ENCODE results near the gene MTRR.
A peak's percentile ranks its signal among the peaks of the same experiment; 100 is the strongest.
"Not testable (repeated sequence)": the region's sequence is repeated elsewhere in the genome, so short reads cannot be mapped to it uniquely, and the experiment has no call there.

The MTRR gene

DNA sequence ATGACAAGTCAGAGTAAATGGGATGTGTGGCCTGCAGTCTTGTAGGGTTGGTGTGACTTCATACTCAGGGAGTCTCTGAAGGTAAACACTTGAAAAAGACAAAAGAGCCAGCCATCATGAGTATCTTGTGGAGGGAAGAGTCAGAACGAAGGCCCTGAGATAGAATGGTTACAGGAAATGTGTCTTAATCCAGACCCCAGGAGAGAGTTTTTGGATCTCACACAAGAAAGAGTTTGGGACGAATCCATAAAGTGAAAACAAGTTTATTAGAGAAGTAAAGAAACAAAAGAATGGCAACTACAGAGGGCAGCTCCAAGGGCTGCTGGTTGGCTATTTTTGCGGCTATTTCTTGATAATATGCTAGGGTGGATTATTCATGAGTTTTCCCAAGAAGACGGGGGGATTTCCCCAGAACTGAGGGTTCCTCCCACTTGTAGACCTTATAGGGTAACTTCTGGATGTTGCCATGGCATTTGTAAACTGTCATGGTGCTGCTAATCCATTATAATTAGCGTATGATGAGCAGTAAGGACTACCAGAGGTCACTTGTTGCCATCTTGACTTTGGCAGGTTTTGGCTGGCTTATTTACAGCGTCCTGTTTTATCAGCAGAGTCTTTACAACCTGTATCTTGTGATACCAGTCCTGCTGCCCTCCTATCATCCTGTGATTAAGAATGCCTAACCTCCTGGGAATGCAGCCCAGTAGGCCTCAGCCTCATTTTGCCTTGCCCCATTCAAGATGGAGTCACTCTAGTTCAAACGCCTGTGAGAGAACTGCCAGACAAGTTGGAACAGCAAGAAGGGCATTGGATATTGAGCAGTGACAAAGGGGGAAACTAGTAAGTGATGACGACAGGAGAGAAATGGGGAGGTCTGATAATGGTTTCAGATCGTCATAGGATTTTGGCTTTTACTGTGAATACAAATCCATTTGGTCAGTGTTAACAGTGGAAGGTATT lies 34.0 kb downstream of the MTRR start:
- DNase-seq, result no peak

DNA sequence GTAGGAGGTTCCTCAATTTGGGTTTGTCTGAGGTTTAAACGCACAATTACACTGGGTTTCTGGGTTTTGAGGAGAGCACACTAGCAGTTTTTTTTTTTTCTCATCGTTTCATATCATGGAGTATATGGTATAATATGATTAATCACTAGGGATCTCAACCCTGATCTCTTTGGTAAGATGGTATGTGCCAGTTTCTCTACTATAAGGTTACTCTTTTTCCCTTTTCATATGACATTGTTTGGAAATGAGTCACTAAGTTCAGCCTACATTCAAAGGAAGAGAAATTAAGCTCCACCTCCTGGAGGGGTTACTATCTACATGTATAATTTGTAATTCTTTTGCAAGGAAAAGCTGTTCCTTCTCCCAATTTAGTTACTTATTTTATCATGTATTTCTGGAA lies 35.2 kb downstream of the MTRR start:
- DNase-seq, result no peak

DNA sequence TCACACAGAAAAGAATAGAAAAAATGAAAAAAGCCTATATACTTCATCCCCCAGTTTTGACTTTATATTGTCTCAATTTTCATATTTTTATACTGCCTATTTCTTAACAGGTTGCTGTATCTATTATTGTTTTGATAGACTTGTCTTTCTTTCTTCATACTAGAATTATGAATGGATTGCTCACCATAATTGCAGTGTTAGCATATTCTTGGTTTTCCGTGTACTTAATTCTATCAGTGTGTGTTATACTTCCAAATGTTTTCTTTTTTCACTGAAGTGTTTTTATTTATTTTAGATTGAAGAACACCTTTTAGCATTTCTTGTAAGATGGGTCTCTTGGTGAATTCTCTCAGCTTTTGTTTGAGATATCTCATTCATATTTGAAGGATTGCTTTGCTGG lies 38.7 kb downstream of the MTRR start:
- DNase-seq, result no peak

GRCh38 chr5:7908317-7908716 lies 39.4 kb downstream of the MTRR start:
- no peak for DNase-seq

DNA sequence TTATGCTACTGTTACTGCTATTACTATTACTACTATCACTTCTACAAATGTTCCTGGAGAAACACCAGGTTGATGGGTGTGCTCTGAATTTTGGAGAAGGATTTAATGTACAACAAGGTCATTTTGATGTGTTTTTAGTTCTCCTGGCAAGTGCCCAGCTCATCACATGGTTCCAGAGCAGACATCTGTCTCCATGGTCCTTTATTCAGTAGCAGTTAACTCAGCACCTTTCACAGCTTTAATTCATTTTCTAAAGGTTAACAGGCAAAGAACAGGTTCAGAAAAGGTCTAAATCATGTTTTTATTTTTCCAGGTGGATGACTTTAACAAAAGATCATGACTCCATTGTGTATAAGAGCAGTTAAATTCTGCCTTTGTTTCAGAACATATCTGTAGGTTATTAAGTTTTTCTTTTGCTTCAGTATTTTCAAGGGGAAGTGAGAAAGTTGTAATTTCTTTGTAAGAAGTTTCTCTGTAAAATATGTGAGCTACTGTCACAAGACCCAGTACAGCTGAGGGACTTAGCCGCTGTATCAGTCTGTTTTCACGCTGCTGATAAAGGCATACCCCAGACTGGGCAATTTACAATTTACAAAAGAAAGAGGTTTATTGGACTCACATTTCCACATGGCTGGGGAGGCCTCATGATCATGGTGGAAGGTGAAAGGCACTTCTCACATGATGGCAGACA lies 41.9 kb downstream of the MTRR start:
- no peak for DNase-seq

DNA sequence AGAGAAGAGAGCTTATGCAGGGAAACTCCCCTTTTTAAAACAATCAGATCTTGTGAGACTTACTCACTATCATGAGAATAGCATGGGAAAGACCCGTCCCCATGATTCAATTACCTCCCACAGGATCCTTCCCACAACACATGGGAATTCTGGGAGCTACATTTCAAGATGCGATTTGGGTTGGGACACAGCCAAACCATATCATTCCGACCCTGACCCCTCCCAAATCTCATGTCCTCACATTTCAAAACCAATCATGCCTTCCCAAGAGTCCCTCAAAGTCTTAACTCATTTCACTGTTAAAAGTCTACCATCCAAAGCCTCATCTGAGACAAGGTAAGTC lies 42.5 kb downstream of the MTRR start:
- DNase-seq, result not testable (repeated sequence)

DNA sequence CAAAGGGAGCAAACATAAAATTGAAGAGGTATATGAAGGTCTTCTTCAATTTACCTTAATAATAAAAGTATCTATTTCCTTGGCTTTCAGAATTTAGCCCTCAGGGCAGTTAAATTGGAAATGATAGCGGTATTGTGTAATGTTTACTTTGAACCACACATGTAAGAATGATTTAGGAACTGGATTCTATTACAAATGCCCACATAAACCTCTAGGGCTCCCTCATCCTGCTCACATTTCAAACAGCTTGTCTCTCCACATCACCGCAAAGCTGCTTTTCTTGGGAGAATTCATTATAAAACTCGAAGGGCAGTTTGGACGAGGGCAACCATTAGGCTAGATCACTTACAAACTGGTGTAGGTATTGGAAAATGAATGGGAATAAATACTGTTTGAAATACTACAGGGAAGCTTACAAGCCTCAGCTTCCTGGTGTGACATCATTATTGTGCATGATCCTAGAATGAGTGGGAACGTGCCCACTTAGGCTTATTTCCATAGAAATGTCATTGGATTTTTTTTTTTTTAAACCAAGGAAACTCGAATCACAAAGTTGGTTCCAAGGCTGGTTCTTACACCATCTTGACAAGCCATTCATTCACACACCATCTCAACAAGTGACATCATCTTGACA lies 47.3 kb downstream of the MTRR start:
- no peak for DNase-seq

DNA sequence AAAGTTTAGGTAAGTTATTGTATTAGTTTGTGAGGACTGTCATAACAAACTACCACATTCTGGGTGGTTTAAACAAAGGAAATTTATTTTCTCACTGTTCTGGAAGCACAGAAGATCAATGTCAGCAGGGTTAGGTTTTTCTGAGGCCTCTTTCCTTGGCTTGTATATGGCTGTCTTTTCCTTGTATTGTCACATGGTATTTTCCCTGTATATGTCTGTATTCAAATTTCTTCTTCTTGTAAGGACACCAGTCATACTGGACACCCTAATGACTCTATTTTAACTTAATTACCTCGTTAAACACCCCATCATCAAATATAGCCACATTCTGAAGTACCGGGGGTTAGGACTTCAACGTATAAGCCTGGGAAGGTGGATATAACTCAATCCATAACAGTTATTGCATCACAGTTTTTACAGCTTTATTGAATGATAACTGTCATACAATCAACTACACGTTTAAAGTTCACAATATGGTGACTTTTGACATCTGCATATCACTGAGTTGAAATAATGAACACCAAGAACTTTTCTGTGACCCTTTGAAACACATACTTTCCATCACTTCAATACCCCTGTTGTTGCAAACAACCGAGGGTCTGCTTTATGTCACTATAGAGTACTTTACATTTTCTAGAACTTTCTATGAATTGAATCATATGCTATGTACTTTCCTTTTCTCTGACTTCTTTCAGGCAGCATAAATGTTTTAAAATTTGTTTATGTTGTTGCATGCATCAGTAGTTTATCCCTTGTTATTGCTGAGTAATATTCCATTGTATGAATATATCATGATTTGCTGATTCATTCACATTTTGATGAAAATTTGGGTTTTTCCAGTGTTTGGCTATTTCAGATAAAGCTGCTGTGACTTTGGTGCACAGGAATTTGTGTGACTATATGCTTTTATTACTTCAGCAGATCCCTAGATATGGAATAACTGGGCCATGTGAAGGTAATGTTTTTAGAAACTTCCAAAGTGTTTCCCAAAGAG lies 48.5 kb downstream of the MTRR start:
- DNase-seq, result no peak

GRCh38 chr5:7925961-7926695 lies 57.2 kb downstream of the MTRR start:
- no peak for DNase-seq

DNA sequence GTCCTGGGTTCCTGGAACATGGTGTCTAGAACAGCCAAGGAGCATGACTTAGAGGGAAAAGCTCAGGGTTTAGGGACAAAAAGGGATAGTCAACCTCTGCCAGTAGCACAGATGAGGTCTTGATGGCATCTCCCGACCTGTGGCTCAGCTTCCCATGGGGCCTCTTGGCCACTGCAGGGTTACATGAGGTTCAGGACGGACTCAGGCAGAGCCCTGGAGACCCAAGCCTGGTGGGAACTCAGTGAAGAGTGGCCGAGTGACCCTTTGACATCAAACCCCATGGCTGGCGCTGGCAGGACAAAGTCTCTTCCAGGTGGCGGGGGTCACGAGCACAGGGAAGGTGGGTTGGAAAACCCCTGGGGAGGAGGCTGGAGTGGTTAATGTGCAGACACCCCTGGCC lies 57.8 kb downstream of the MTRR start:
- DNase-seq, result no peak

- peak; percentile 38 to 75 for DNase-seq
Measured at GRCh38 chr5:7927466-7928375, 58.8 kb downstream of the MTRR start.

GRCh38 chr5:7930011-7930410 lies 61.1 kb downstream of the MTRR start:
- DNase-seq, result no peak

GRCh38 chr5:7941692-7942091 lies 72.7 kb downstream of the MTRR start:
- no peak for DNase-seq

GRCh38 chr5:7947301-7947700 lies 78.4 kb downstream of the MTRR start:
- DNase-seq, result no peak

Measured in NCI-H187 (cell line).